Stimulated activated CD8-positive, alpha-beta memory T cell treated with anti-CD3 and anti-CD28 coated beads, Interleukin-7, amount 100 ng/mL, for 24 hours (primary cell): ENCODE results near the gene KCNE3.

Source experiments
- DNase-seq: peaks from one replicate; pipeline ENCODE4 v3.0.0-alpha.2; 2020; ENCODE audit warnings: low read depth

KCNE3 gene

DNA sequence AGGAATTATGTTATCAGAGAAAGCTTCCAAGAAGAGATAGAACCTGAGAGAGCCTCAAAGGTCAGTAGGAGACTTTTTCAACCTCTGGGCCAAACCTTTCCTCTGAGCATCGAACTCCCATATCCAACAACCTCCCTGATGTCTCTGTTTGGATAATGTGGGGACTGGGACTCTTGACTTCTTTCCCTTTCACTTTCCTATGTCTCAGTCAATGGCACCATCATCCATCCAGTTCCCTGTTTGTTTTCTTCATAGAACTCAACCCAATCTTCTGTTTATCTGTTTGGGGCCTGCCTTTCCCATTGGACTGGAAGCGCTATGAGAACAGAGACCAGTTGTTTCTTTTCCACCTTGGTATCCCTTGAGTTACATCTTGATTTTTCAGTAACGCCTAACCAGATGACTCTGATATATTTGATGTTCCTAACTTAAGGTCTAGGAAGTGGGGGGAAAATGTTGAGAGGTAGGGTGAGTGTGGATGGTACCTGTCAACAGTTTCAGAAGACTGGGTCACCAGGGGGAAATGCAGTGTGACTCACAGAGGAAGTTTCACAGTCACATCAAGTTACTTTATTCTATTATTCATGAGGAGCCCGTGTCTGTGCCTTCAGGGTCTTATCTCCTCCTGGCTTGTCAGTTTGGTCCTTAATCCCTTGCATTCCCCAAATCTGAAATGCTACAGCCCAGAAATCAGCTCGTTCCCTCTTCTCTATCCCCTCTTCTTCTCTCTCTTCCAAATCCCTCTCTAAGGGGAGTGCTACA lies 4.5 kb upstream of the KCNE3 start:
- DNase-seq: no peak

GRCh38 chr11:74471037-74471436 lies 3.7 kb upstream of the KCNE3 start:
- no peak for DNase-seq

DNA sequence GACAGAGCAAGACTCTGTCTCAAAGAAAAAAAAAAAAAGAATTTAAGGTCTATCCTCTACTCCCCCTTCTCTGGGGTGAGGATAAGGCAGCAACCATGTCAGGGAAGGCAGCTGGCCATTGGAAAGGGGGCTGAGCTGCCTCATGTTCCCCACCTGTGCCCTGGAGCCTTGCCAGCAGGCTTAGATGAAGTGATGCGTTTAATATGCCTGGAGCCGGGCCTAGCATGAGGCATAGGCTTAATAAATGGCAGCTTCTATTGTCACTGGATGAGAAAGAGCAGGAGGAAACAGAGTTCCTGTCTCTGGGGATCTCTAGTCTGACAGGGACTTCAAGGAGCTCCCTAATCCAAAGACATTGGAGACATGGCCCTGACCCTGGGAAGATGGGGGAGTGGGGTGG lies 3.2 kb upstream of the KCNE3 start:
- DNase-seq: no peak

DNA sequence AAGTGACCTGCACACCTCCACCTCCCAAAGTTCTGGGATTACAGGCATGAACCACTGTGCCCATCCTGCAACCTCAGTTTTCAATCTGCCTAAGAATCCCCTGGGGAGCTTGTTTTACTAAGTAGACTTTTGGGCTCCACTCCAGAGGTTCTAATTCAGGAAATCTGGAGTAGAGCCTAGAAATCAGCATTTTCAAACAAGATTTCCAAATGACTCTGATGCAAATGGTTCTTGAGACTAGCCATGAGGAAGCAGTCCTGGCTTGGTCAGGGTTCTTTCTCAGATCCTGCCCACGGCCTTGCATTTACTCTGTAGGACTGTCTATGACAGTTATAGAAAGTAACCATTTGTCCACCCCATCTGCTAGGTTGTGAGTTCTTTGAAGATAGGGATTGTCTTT lies 1.6 kb upstream of the KCNE3 start:
- no peak for DNase-seq

DNA sequence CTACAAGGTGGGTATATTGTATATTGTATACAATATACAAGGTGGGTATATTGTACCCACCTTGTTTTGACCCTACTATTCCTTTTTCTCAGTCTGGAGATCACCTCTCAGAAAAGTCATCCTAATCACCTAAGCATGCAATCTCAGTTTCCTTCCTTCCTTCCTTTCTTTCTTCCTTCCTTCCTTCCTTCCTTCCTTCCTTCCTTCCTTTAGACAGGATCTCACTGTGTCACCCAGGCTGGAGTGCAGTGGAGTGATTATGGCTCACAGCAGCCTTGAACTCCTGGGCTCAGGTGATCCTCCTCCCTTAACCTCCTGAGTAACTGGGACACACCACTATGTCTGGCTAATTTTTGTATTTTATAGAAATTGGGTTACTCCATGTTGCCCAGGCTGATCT lies 1.2 kb upstream of the KCNE3 start:
- no peak for DNase-seq

- DNase-seq: no peak
These were observed 709 bp upstream of the KCNE3 start for GRCh38 chr11:74468058-74468457.

DNA sequence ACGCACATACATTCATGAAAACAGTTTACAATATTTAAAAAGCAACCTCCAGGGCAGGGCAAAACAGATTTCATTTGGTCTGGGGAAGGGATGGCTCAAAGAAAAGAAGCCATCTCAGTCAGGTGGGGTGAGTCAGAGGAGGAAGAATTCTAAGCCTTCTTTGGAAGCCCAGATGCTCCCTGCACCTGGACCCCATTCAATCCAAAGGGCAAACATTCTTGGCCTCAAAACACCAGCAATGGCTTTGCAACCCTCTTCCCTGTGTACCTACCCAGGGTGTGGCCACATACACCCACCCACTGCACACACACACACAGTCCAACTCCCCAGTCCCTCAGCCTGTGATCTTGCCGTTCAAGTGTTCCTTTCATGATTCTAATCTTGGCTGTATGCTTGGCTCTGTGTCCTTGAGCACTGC lies 2.0 kb downstream of the KCNE3 start:
- no peak for DNase-seq

GRCh38 chr11:74464746-74465145 lies 2.6 kb downstream of the KCNE3 start:
- DNase-seq: no peak

DNA sequence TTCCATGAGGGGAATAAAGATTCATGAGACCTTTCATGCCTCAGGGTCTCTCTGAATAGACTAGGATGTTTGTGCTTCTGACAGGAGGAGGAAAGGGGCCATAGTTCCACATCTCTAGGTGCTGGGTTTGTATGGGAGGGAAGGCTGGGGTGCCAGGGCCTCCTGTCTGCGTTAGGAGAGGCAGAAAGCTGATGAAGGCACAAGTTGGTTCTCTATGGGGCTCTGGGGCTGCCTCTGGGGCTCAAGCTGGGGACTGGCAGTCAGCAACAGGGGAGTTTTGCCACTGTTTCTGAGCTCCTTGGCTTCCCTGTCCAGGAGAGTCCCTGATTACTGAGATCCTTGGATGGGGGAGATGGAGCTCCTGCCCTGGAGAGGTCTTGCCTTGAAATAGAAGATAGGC lies 4.1 kb downstream of the KCNE3 start:
- DNase-seq: no peak

- no peak for DNase-seq
These were observed 4.7 kb downstream of the KCNE3 start for GRCh38 chr11:74462631-74463030.

GRCh38 chr11:74462009-74462408 lies 5.3 kb downstream of the KCNE3 start:
- no peak for DNase-seq

GRCh38 chr11:74460481-74461154 lies 6.7 kb downstream of the KCNE3 start:
- no peak for DNase-seq

- DNase-seq: no peak
These were observed 7.3 kb downstream of the KCNE3 start for GRCh38 chr11:74460065-74460464.

DNA sequence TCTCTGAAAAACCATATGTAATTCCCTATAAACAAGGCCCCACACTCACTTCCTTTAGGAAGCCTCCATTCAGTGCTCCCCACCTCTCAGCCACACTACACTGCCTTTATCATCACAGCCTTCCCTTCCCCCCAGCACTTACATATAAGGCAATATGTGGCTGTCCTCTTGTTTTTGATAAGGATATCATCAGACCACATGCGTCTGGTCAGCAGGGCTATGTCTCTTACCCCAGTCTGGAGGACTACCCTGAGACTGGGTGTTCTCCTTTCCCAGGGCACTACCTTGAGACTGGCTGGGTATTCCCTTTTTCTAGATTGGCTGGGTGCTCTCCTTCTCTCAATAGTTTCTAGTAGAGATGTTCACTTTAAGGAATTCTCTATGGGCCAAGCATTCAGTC lies 7.8 kb downstream of the KCNE3 start:
- DNase-seq: no peak

DNA sequence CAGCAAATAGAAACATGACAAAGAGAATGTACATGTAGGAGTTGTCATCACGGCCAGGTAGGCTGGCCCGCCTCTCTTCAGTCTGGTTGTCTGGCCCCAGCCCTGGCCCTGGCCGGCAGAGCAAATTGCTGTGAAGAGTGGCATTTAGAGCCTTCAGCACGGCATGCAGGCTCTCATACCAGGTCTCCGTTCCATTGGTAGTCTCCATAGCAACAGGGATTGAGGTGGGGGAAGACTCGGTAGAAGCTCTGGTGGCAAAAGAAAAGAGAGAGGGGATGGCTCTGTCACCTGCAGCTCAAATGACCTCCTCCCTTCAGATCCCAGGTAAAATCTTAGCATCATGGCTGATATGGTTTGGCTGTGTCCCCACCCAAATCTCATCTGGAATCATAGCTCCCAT lies 10.0 kb downstream of the KCNE3 start:
- no peak for DNase-seq

- DNase-seq: peak; percentile 32
These were observed 13.9 kb downstream of the KCNE3 start for GRCh38 chr11:74453373-74453975.

GRCh38 chr11:74452366-74452765 lies 15.0 kb downstream of the KCNE3 start:
- DNase-seq: no peak

GRCh38 chr11:74450318-74450717 lies 17.0 kb downstream of the KCNE3 start:
- no peak for DNase-seq

DNA sequence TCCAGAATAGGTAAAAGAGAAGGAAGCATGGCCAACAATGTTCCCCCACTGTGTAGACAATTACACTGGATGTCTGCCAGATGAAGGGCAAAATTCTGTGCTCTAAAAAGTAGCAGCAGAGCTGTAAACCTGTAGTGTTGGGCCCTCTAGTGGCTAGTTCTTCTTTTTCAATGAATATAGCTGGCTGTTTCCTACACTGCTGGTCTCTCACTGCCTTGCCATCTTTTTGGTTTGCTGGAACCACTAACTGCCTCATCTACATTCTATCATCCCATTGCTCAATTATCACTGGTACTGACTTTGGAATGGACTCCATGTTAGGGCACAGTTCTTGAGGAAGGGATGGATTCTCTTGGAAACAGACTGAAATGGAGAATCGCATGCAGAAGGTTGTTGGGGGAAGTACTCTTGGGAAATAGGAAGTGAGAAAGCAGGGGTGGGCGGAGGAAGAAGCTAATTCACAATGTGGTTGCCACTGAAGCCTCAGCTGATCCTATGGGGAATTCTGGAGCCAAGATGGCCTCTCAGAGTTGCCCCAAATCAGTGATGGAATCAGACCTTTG lies 17.9 kb downstream of the KCNE3 start:
- DNase-seq: no peak

- no peak for DNase-seq
These were observed 19.6 kb downstream of the KCNE3 start for GRCh38 chr11:74447720-74448119.

DNA sequence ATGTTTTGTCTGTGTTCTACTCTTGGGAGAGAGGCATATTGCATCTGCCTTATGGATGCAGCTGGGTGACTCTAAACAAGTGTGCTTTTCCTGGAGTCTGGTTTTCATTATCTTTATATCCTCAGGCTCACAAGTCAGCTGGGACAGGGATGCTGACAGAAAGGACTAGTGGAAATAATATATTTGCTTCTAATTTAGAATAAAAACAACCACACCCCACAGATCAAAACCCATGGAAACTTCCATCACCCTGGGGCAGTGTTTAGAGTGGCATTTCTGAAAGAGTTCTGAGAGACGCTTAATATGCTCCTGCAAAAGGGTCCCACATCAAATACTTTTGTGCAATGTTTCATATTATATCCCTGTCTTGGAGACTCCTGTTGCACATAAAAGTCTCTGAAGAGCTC lies 20.8 kb downstream of the KCNE3 start:
- no peak for DNase-seq

GRCh38 chr11:74444173-74444826 lies 23.0 kb downstream of the KCNE3 start:
- DNase-seq: no peak
